ENCODE results near the gene EEPD1.
A peak's percentile ranks its signal among the peaks of the same experiment; 100 is the strongest.

The EEPD1 gene

GRCh38 chr7:36253699-36254098, 100.6 kb downstream of the EEPD1 start:
- DNase-seq (ENCODE audit: low read depth) = no peak

GRCh38 chr7:36258510-36259259, 105.6 kb downstream of the EEPD1 start:
- peak; percentile 93 for DNase-seq (ENCODE audit: low read depth)

DNA sequence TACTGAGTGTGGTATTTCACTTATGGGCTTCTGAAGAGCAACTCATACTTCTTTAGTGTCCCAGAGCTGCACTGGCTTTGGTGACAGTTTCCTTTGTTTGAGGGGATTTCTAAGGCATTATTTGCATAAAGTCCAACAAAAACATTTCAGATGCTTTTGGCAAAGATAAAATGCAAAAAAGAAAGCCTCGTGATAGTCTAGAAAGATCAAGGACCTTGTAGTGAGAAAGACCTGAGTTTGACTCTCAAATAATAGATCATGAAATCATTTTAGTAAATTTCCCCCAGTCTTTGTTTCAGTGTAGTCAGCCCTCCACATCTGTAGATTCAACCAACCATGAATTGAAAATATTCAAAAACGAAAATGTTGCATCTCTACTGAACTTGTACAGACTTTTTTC, 107.4 kb downstream of the EEPD1 start:
- DNase-seq (ENCODE audit: low read depth) = no peak

- DNase-seq (ENCODE audit: low read depth) = peak; percentile 61
Observed at GRCh38 chr7:36261019-36261754, 108.1 kb downstream of the EEPD1 start.

GRCh38 chr7:36262309-36263094, 109.4 kb downstream of the EEPD1 start:
- DNase-seq (ENCODE audit: low read depth) = peak; percentile 39

- no peak for DNase-seq (ENCODE audit: low read depth)
Observed at GRCh38 chr7:36263095-36263484, 110.0 kb downstream of the EEPD1 start.

DNA sequence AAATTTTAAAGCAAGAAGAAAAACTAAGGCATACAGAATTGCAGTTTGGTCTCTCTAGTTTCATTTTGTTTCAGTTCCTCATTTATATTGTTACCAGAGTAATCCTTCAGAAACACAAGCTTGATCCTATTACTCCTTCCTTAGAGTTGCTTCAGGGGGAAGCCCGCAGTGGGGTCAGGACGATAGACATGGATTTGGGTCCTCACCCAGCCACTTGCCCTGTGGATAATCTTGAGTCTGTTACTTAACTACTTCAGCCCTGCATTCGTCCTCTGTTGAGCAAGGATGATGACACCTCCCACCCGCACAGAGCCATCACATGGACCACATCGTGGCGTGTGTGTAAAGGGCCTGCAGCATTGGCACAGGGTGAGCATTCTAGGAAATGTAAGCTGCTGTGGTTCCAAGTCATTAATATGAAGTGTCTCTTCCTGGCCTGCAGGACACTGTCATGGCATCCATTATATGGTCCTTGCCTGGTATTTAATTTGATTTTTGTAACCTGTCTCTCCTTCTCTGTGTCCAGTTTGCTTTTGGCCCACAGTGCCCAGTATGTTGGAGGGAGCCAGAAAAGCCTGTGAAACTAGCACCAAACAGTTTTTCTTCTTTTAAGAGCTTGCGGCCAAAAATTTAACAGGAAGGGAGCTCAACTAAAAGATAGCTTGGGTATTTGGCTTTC, 111.2 kb downstream of the EEPD1 start:
- no peak for DNase-seq (ENCODE audit: low read depth)

- DNase-seq (ENCODE audit: low read depth) = no peak
Observed at GRCh38 chr7:36264913-36265516, 112.0 kb downstream of the EEPD1 start.

DNA sequence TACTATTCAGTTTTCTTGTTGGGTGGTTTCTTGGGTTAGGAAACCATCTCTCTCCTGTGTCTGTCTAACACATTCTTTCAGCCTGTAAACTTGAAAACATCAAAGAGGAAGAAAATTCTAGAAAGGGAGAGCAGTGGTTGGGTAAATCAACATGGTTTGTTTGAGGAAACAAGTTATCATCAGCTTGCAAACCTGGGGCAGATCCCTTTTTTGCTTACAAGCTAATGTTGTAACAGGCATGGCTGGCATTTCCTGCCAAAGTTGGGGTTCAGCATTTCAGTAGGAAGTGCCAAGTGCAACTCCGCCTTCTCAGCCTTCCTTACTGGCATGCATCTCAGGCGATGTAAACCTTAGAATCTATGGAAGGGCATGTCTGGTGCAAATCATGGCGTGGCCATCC, 112.6 kb downstream of the EEPD1 start:
- peak; percentile 53 for DNase-seq (ENCODE audit: low read depth)

GRCh38 chr7:36266190-36266589, 113.1 kb downstream of the EEPD1 start:
- DNase-seq (ENCODE audit: low read depth) = no peak

- no peak for DNase-seq (ENCODE audit: low read depth)
Observed at GRCh38 chr7:36266683-36267082, 113.6 kb downstream of the EEPD1 start.

- DNase-seq (ENCODE audit: low read depth) = no peak
Observed at GRCh38 chr7:36272211-36272566, 119.1 kb downstream of the EEPD1 start.

- DNase-seq (ENCODE audit: low read depth) = peak; percentile 37
Observed at GRCh38 chr7:36272567-36273269, 119.7 kb downstream of the EEPD1 start.

DNA sequence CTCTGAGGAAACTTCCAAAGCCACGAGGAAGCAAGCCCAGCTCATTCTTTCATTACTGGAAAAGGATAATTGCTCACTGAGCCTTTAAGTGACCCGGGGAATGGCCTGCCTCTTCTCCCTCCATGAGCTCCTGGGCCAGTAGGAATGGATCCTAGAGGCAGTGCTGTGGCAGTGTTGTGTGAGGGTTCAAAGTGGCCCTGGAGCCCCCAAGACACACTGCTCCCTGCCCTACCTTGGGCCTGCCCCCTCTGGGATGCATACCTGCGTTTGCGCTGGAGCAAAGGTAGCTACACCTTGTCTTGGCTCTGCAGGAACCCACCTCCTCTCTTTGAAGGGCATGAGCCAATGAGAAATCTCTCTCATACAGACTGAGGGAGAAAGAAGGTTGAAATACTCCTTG, 120.8 kb downstream of the EEPD1 start:
- DNase-seq (ENCODE audit: low read depth) = no peak

DNA sequence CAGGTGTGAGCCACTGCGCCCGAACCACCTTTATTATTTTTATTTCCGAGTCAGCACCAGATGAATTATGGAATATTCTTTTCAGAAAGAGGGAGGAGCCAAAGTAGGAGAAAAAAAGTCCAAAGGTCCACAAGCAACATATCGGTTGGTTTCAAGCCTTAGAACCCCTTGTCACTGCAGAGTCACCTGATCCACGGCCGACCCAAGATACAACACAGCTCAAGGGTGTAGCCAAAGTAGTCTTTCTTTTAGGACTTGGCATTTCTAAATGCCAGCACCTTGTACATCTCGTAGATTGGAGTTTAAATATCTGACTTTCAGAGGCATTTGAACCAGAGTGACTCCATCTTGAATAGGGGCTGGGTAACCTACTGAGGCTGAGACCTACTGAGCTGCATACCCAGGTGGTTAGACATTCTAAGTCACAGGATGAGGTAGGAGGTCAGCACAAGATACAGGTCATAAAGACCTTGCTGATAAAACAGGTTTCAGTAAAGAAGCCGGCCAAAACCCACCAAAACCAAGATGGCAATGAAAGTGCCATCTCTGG, 122.8 kb downstream of the EEPD1 start:
- DNase-seq (ENCODE audit: low read depth) = no peak

DNA sequence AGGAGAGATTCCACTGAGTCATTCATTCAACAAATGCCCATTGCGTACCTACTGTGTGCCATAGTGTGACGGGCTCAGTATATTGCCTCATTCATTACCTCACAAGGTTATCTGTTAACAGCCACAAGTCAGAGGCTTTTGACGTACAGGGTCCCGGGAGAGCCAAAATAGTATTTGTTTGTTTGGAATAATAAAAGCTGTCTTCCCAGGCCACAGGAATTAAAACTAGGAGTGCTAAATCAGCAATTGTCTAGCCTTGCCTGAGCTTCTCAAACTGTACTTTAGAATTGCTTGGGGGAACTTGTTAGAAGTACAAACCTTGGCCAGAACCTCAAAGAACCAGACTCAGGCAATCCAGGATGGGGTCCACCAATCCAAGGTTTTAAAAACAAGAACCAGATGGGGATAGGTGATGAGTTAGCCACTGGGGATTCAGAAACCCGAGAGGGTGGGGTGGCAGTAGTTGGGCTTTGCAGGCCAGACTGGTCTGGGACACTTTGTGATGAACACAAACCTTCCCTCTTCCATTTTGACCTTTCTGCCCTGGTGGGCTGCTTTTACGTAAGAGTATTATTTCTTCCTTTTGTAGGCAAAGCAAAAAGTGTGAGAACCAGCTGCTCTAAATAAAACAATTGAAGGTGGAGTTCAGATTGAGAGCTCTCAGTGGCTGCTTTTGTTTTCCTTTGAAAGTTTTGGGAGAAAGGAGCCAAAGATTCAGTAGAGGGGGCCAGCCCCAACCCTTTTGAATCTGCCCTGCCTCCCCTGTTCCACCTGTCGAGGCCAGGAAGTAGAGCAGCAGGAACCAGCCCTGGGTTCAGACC, 123.6 kb downstream of the EEPD1 start:
- no peak for DNase-seq (ENCODE audit: low read depth)

DNA sequence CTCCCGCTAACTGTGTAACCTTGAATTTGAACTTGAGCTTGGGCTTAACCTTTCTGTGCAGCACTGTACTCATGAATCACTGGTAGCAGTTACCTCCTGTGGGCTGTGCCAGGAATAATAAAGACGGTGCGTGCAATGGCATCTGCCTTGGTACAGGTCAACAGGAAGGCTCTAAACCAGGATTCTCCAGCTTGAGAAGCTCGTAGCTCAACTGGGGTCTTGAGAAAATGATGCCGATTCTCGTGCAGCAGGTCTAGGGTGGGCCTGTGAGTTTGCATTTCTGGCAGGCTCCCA, 124.1 kb downstream of the EEPD1 start:
- DNase-seq (ENCODE audit: low read depth) = peak; percentile 42

GRCh38 chr7:36278069-36278619, 125.1 kb downstream of the EEPD1 start:
- DNase-seq (ENCODE audit: low read depth) = no peak

- DNase-seq (ENCODE audit: low read depth) = peak; percentile 77
Observed at GRCh38 chr7:36278620-36279172, 125.6 kb downstream of the EEPD1 start.
